ENCODE measurements around the gene IGFBP4. TPM values are rescaled to one million over a fixed set of nuclear protein-coding genes. Genes with fewer than 3 reads are reported as not detected.

The IGFBP4 gene
- total and polyA plus RNA-seq, 10 of the 15 experiments (the other 5 are each of a cell fraction or from before 2014, with no cell fraction given), result 2.4 to 22.3 (median 6.6) TPM

DNA sequence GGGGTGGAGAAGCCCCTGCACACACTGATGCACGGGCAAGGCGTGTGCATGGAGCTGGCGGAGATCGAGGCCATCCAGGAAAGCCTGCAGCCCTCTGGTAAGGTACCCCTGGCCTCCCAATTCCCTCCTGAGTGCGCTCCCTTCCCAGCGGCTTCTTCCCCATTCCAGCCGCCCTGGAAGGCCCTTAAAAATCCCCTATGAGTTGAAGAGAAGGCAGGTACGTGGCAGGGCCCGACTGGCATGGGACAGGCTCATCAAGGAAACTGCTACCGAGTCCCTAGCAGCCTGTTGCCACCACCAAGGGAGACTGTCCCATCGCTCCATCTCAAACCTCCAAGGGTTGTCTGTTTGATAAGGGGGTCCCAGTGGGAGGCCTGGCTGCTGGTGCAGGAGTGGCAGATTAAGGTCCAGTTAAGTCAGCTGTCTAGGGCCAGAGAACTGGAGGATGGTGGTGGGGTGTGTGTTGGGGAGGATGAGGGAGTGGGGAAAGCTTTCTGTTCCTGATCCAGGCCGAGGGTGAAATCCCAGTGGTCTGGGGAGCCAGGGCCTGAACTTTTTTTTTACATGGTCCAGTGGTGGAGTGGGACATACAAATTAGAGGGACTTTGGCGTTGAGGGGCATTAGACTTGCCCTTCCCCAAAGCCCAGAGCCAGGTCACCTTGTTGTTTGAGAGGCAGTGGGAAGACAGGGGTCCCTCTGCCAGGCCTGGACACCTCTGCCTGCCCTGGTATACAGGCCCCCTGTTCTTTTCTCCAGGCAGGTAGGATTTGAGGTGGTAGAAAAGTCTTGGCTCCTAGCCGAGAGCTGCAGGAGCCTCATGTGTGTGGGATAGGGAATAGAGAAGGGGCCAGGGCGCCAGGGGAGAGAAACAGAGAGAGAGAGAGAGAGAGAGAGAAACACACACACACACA lies 994 bp downstream of the IGFBP4 start:
- no peaks in the 10 kb centered on the region for H3K9me3 ChIP-seq (replicated peaks; ENCODE audit: control insufficient read depth, insufficient read depth, low read length)
- peak overlapping the region; percentile 61 for H3K4me3 ChIP-seq
- H4K20me1 ChIP-seq (ENCODE audit: control insufficient read depth, insufficient read depth), result no peaks in the 10 kb centered on the region
- peak overlapping the region; percentile 58 for H3K4me2 ChIP-seq (ENCODE audit: control insufficient read depth, insufficient read depth)
- intact Hi-C loops (cut with micrococcal nuclease; ENCODE audit: unreplicated experiment), result loop anchor here (5.0 kb wide), 1 partner anchor 82 kb away; the partner anchor contains the start of gene GJD3
- peak; percentile 7 for ATAC-seq
- SMC1A ChIA-PET (ENCODE audit: uncharacterized antibody, unreplicated experiment), result interaction anchor here (0.8 to 3.0 kb wide), 12 partner anchors 18 to 171 kb away, joined by 3 to 27 read pairs (median 4); partner anchors contain the start of gene TOP2A
- in situ Hi-C loops (cut with MboI), result loop anchor here (25.0 kb wide), 1 partner anchor 93 kb away; no protein-coding TSS in a partner anchor
- H3K27me3 ChIP-seq (replicated peaks in 1 of 2; ENCODE audit: control insufficient read depth in 2 of 2, insufficient read depth in 2 of 2, low read length in 1 of 2), result peaks cover 0 to 16% of the 10 kb centered on the region in 2 experiments; a peak in 1 of 4 replicates
- H3K36me3 ChIP-seq (ENCODE audit: control insufficient read depth in 2 of 2, insufficient read depth in 2 of 2, low read length in 1 of 2), result no peaks in the 10 kb centered on the region
- peak overlapping the region; percentile 32; the same call in 1 of the 2 replicates for H3K9ac ChIP-seq (ENCODE audit: control insufficient read depth, insufficient read depth, low read length)
- FAIRE-seq, result no peak
- peaks cover 19% of the 10 kb centered on the region for H3K4me1 ChIP-seq (ENCODE audit: control insufficient read depth, insufficient read depth, low read length)
- CTCF ChIA-PET, result interaction anchor here (0.8 to 16.0 kb wide), 17 partner anchors 22 to 1204 kb away, joined by 3 to 289 read pairs (median 4); partner anchors contain the start of gene TOP2A
- 0 out of 2 replicates have a peak, but pooled peaks have one; percentile 8 for TF ChIP-seq ZNF217 (IDR thresholded peaks at IDR 0.05)
- peak; percentile 43; the same call in 1 of the 2 replicates for TF ChIP-seq HDGF (IDR thresholded peaks at IDR 0.05)
- TF ChIP-seq, protein P1, sequence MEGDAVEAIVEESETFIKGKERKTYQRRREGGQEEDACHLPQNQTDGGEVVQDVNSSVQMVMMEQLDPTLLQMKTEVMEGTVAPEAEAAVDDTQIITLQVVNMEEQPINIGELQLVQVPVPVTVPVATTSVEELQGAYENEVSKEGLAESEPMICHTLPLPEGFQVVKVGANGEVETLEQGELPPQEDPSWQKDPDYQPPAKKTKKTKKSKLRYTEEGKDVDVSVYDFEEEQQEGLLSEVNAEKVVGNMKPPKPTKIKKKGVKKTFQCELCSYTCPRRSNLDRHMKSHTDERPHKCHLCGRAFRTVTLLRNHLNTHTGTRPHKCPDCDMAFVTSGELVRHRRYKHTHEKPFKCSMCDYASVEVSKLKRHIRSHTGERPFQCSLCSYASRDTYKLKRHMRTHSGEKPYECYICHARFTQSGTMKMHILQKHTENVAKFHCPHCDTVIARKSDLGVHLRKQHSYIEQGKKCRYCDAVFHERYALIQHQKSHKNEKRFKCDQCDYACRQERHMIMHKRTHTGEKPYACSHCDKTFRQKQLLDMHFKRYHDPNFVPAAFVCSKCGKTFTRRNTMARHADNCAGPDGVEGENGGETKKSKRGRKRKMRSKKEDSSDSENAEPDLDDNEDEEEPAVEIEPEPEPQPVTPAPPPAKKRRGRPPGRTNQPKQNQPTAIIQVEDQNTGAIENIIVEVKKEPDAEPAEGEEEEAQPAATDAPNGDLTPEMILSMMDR (IDR thresholded peaks at IDR 0.05 in 2 of 3, conservative IDR thresholded peaks at IDR 0.05 in 1 of 3; ENCODE audit: control insufficient read depth in 2 of 3, extremely low read depth in 1 of 3, insufficient read depth in 1 of 3, low read depth in 3 of 3, low read length in 3 of 3), result 0 out of 6 replicates have a peak, but pooled peaks of 1 of the 3 experiments have one; percentile 2
- 0 out of 2 replicates have a peak, but pooled peaks have one; percentile 42 for TF ChIP-seq SIN3A (IDR thresholded peaks at IDR 0.05; ENCODE audit: low read depth, low read length)
- TF ChIP-seq HDAC6 (IDR thresholded peaks at IDR 0.05; ENCODE audit: unreplicated experiment), result peak; percentile 18
- TF ChIP-seq, protein P2, sequence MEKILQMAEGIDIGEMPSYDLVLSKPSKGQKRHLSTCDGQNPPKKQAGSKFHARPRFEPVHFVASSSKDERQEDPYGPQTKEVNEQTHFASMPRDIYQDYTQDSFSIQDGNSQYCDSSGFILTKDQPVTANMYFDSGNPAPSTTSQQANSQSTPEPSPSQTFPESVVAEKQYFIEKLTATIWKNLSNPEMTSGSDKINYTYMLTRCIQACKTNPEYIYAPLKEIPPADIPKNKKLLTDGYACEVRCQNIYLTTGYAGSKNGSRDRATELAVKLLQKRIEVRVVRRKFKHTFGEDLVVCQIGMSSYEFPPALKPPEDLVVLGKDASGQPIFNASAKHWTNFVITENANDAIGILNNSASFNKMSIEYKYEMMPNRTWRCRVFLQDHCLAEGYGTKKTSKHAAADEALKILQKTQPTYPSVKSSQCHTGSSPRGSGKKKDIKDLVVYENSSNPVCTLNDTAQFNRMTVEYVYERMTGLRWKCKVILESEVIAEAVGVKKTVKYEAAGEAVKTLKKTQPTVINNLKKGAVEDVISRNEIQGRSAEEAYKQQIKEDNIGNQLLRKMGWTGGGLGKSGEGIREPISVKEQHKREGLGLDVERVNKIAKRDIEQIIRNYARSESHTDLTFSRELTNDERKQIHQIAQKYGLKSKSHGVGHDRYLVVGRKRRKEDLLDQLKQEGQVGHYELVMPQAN (conservative IDR thresholded peaks at IDR 0.05), result no peak
- RAD21 ChIA-PET (ENCODE audit: unreplicated experiment), result interaction anchor here (0.7 to 16.1 kb wide), 13 partner anchors 26 to 171 kb away, joined by 3 to 175 read pairs (median 5); partner anchors contain the start of gene TOP2A
- POLR2A ChIA-PET, result interaction anchor here (0.8 to 1.6 kb wide), 4 partner anchors 37 to 91 kb away, joined by 3 to 9 read pairs (median 5); no protein-coding TSS in a partner anchor
- no peaks in the 10 kb centered on the region for H3K79me2 ChIP-seq (ENCODE audit: control insufficient read depth, insufficient read depth, low read length)
- 16% methylated on average over 14 of the region's 15 CpGs for WGBS (ENCODE audit: insufficient coverage, insufficient replicate concordance, low lambda C conversion rate, missing lambda C conversion rate)
- no peak overlapping the region for H3K27ac ChIP-seq (ENCODE audit: control insufficient read depth, insufficient read depth)
- no TSS peak for BruUV-seq (replicated peaks)
- DNase-seq (ENCODE audit: low read depth, low spot score), result no peak
- no peak overlapping the region for H2AFZ ChIP-seq (ENCODE audit: control insufficient read depth, low read depth, low read length)
